HG03457 (cell line): Measurements from ENCODE around the gene SERINC3.

Experiments used
- ATAC-seq: cut with Tn5 transposase; IDR thresholded peaks from one replicate; pipeline ENCODE4 v1.9.1; 2021; ENCODE audit warnings: moderate number of reproducible peaks; ENCODE audit not compliant: unreplicated experiment

The SERINC3 gene

DNA sequence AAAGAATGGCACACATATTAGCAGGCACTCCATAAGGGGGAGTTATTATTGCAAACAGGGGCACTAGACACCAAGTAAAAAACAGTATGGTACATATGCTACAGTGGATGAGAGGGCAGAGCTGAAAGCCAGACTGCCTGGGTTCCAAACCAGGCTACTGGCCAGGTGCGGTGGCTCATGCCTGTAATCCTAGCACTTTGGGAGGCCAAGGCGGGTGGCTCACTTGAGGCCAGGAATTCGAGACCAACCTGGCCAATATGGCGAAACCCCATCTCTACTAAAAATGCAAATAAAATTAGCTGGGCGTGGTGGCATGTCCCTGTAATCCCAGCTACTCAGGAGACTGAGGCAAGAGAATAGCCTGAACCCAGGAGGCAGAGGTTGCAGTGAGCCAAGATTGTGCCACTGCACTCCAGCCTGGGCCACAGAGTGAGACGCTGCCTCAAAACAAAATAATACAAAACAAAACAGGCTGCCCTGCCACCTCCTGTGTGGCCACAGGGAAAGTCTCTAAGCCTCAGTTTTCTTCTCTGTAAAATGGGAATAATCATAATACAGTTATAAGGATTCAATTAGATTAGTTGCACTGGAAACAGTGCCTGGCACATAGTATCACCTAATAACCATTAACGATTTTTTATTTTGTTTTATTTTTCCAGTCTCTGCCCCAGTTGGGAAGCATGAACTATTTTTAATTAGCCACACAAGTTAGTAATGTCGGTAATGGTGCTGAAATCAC is 53.7 kb downstream of the SERINC3 start:
- no peak for ATAC-seq

GRCh38 chr20:44467289-44467883 is 54.5 kb downstream of the SERINC3 start:
- no peak for ATAC-seq

DNA sequence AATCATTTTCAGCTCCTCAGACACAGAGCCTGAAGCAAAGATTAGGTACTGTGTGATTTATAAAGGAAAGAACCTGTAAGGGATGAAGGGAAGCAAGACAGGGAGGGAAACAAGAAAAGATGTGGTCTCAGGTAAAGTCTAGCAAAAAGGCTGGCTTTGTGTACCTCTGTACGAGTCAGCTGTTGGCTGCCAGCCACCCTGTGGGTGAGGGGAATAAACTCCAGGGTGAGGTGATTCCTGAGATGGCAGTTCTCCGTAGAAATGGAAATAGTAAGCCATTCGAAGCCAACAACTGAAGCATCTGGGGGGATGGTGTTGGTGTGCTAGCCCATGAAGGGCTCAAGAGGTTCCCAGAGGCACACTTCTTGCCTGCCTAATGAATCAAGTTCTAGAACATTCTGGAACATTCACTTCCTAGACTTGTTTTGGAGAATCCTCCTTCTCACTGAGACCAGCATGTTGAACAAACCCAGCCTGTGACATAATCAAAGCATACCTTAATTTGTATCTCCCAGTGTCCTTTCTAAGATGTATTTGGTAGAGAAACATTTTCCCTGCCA is 56.8 kb downstream of the SERINC3 start:
- no peak for ATAC-seq

DNA sequence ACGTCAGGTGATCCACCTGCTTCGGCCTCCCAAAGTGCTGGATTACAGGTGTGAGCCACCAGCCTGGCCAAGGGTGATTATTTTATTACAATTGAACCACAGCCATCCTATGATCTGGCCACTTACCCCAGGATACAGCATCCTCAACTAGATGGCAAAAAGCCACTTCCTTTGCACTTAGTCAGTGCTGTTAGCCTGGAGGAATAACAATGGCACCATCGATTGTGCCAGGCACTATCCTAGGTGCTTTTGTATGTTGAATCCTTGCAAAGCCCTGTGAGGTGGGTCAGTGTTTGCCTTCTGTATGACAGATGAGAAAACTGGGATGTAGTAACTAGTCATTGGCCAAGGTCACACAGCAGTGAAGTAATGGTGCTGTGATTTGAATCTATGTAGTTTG is 57.4 kb downstream of the SERINC3 start:
- no peak for ATAC-seq

GRCh38 chr20:44463466-44463865 is 58.4 kb downstream of the SERINC3 start:
- ATAC-seq, result no peak

GRCh38 chr20:44461803-44462174 is 60.1 kb downstream of the SERINC3 start:
- no peak for ATAC-seq

GRCh38 chr20:44461142-44461802 is 60.6 kb downstream of the SERINC3 start:
- no peak for ATAC-seq

DNA sequence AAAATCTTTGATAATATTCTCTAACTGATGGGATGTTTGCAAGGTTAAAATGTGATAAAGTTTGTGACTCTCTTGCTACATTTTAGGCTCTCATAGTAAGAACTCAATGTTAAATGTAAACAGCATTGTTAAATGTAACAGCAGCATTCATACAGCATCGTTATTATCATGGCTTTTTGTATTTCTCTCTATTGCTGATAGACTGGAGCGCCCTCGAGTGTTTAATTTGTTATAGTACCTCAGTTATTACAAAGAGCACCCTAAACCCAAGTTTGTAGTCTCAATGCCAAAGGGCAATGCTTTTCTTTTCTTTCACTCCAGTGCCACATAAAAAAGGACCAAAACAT is 61.1 kb downstream of the SERINC3 start:
- no peak for ATAC-seq

GRCh38 chr20:44459271-44459670 is 62.6 kb downstream of the SERINC3 start:
- ATAC-seq, result no peak

GRCh38 chr20:44457016-44457415 is 64.9 kb downstream of the SERINC3 start:
- no peak for ATAC-seq

GRCh38 chr20:44456611-44457010 is 65.3 kb downstream of the SERINC3 start:
- no peak for ATAC-seq

- no peak for ATAC-seq
Measured at GRCh38 chr20:44455126-44455525, 66.7 kb downstream of the SERINC3 start.

GRCh38 chr20:44454306-44454963 is 67.4 kb downstream of the SERINC3 start:
- no peak for ATAC-seq

DNA sequence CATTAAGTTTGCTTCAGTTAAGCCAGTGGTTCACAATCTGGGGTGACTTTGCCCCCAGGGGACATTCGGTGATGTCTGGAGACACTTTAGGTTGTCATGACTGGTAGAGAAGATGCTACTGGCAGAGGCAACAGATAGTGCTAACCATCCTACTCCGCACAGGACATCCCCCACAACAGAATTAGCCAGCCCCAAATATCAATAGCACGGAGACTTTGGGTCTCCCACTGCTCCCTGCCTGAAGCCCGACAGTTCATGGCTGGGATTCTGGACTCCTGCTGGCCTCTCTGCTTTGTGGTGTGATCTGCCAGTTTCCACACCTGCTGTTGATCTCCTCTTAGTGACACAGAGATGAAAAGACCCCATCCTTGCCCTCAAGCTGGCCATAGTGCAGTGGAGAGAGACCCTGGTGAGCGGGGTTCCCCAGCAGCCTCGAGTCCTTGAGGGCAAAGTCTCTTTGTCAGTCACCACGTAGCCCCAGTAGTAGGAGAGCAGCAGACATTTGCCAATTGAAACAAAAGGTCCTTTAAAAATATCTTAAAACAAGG is 70.9 kb downstream of the SERINC3 start:
- ATAC-seq, result no peak

DNA sequence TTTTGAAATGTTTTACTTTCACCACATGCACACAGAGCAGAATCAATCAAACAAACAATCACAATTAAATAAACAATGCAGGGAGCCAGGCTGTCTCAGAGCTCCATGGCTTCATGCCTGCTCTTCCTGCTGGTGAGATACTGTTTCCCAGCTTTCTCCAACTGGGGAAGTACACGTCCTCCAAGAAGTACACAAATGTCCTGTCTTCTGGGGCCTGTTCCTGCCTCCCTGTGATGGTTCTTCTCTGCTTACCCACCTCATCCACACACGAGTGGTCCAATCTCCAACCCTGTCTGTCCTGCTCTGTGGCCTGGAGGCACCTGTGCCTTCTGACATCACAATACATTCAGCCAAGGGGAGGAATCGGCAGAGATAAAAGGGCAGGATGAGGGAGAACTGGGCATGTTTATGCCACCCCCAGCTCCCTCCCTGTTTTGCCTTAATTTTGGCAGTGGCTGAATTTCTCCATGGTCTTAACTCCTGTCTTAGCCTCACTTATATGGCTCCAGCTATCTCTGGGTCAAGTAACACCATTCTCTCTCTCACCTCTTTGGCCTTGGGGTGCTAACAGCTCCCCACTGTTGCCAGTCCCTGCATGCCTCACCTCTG is 71.5 kb downstream of the SERINC3 start:
- no peak for ATAC-seq

DNA sequence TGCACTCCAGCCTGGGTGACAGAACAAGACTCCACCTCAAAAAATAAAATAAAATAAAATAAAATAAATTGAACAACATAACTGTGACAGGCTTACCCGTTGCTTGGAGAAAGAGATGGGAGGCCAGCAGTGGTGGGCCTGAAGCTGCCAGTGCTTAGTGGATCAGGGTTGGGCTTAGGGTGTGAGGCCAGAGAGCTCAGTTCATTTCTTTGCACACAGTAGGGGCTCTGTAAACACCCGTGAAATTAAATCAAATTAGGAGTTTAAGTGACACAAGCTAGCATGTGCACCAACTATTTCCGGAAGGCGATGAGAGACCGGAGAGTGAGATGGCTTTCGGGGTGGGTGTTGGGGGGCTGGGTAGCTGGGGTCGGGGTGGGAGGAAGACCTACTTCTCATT is 72.0 kb downstream of the SERINC3 start:
- ATAC-seq, result no peak

- ATAC-seq, result no peak
Measured at GRCh38 chr20:44448753-44449546, 72.9 kb downstream of the SERINC3 start.

DNA sequence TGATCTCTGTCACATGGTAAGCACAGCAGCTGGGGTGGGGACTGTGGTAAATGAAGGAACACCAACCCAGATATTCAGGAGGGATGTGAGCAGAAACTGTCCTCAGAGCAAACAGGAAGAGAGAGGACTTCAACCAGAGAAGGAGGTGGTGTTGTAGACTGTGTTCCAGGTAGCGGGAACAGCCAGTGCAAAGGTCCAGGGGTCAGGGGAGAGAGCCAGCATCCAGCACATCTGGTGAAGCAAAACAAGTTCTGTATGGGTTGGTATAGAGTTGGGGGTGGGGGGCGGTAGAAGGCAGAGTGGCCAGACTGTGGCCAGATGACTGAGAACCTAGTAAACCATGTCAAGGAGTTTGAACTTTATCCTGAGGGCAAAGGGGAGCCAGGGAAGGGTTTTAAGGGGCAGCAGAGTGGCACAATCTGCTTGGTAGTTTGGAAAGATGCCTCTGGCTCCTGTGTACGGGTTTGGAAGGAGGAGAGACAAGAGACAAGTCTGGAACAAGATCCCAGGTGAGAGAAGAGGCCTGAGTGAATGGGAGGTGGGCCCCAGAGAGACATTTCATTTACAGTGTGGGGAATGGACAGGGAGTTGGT is 73.9 kb downstream of the SERINC3 start:
- ATAC-seq, result no peak
